Lung (tissue), 12 donors: ENCODE data around the gene ZNF280B. TPM values are rescaled to one million over a fixed set of nuclear protein-coding genes. Genes with fewer than 3 reads are reported as not detected.
"Not testable (repeated sequence)": the region's sequence is repeated elsewhere in the genome, so short reads cannot be mapped to it uniquely, and the experiment has no call there.

Experiments used
- ATAC-seq: fragments of 200-7000 bp; cut with Tn5 transposase; one replicate; pipeline ENCODE4 v1.9.1; 2020; ENCODE audit warnings: moderate number of reproducible peaks; ENCODE audit not compliant: insufficient read depth, low FRiP score
- DNase-seq, 3 donors: peaks; one replicate each; pipeline ENCODE4 v3.0.0-alpha.2; 2013 to 2017
- H3K27ac ChIP-seq, 2 donors: one replicate each; pipeline ENCODE4 v1.5.1; 2013; ENCODE audit warnings: mild to moderate bottlenecking in 2 of 2, moderate library complexity in 2 of 2, control low read depth in 1 of 2, inconsistent platforms in 1 of 2, low read depth in 1 of 2, low read length in 1 of 2
- H3K27me3 ChIP-seq, 3 donors: one replicate each; pipeline ENCODE4 v1.5.1; 2013; ENCODE audit warnings: low read length in 2 of 3; ENCODE audit not compliant: control insufficient read depth in 3 of 3, insufficient read depth in 3 of 3
- H3K36me3 ChIP-seq, 4 donors: one replicate each; pipeline ENCODE4 v1.5.1; 2013; ENCODE audit warnings: low read length in 4 of 4, mild to moderate bottlenecking in 1 of 4, moderate library complexity in 1 of 4; ENCODE audit not compliant: control insufficient read depth in 4 of 4, insufficient read depth in 4 of 4
- H3K4me1 ChIP-seq, 5 donors: one replicate each; pipeline ENCODE4 v1.5.1; 2013; ENCODE audit warnings: low read length in 5 of 5, mild to moderate bottlenecking in 2 of 5, moderate library complexity in 1 of 5; ENCODE audit not compliant: control insufficient read depth in 5 of 5, insufficient read depth in 5 of 5
- H3K4me3 ChIP-seq: one replicate; pipeline ENCODE4 v1.5.1; 2013; ENCODE audit warnings: mild to moderate bottlenecking, control low read depth, moderate library complexity
- H3K9ac ChIP-seq, 2 donors: one replicate each; pipeline ENCODE4 v1.5.1; 2013; ENCODE audit warnings: low read length in 2 of 2, control low read depth in 1 of 2; ENCODE audit not compliant: insufficient read depth in 1 of 2
- H3K9me3 ChIP-seq, 4 donors: one replicate each; pipeline ENCODE4 v1.5.1; 2013; ENCODE audit warnings: low read length in 3 of 4, mild to moderate bottlenecking in 1 of 4, moderate library complexity in 1 of 4; ENCODE audit not compliant: control insufficient read depth in 4 of 4, insufficient read depth in 3 of 4
- CTCF ChIP-seq: IDR thresholded peaks from 2 replicates; pipeline ENCODE4 v1.5.1; 2012; ENCODE audit warnings: mild to moderate bottlenecking; ENCODE audit errors: control extremely low read depth, extremely low read depth
- WGBS, 2 donors: extraction: QIAGEN DNeasy Blood & Tissue Kit; methylation state at CpG; one replicate each; pipeline ENCODE4 v1.1.7; 2013; 5-methylcytosine and 5-hydroxymethylcytosine counted together
- polyA plus RNA-seq, 2 donors: library from polyadenylated mRNA; stranded (reverse); fragments of 200-250 nt; gene quantifications; one replicate each; pipeline ENCODE4 v1.2.1, GENCODE V29; 2013
- total RNA-seq, 2 donors: library from RNA; depleted of rRNA in 1 of 2; stranded (reverse); fragments of >200 nt in 1 of 2; gene quantifications; one replicate each; pipeline ENCODE4 v1.2.1, GENCODE V29; 2014 to 2021
- donor health status: control.
- donor health status: control.
- donor health status: Bipolar disorder and iron deficiency.
- donor health status: healthy.
- donor health status: DM: yes; HTN: yes; CAD: no.

Gene ZNF280B
- total and polyA plus RNA-seq, 4 donors, result 0.11 to 0.97 (median 0.31) TPM

DNA sequence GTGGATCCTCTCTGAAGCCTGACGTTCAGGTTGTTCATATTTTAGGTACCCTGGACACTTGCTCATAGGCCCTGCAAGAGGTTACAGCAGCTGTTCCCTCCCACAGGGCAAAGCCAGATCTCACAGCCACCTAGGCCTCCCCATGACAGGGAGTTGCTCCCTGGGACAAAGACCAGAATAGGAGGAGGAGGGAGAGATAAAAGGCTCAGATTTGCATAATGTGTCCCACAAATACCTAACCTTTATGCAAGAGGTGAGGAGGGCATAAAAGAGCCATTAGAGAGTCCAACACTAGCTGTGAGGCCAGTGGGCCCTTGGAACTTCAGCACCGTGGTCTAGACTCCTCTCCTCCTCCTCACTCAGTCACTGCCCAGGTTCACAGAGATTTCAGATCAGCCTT, 33.8 kb downstream of the ZNF280B start:
- Histone ChIP-seq H3K36me3 (no peaks in the 10 kb centered on the region), H3K27me3 (no peaks in the 10 kb centered on the region), H3K9ac (no peak overlapping the region), H3K4me3 (no peak overlapping the region), H3K9me3 (peaks cover 0 to under 1% (median 0%) of the 10 kb centered on the region in 4 donors), H3K4me1 (no peaks in the 10 kb centered on the region), H3K27ac (no peak overlapping the region)
- ATAC-seq (no peak), DNase-seq (no peak)
- TF ChIP-seq CTCF, result no peak
- 64 to 73% methylated on average over 2 of the region's 2 CpGs for WGBS, 2 donors

DNA sequence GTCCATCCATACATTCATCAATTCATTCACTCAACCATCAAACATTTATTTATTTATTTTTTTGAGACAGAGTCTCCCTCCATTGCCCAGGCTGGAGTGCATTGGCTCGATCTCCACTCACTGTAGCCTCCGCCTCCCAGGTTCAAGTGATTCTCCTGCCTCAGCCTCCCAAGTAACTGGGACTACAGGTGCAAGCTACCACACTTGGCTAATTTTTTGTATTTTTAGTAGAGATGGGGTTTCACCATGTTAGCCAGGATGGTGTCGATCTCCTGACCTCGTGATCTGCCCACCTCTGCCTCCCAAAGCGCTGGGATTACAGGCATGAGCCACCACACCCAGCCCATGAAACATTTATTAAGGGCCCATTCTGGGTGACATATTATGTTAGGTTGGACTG, 37.4 kb downstream of the ZNF280B start:
- H3K27me3 ChIP-seq, H3K27ac ChIP-seq, H3K36me3 ChIP-seq, H3K4me1 ChIP-seq, H3K9me3 ChIP-seq, H3K9ac ChIP-seq, ATAC-seq, H3K4me3 ChIP-seq, DNase-seq: not testable (repeated sequence)
- WGBS, 2 donors, result 90 to 95% methylated on average over 5 of the region's 5 CpGs

GRCh38 chr22:22469527-22469926, 39.0 kb downstream of the ZNF280B start:
- Histone ChIP-seq H3K9ac (no peak overlapping the region), H3K27me3 (no peaks in the 10 kb centered on the region), H3K4me3 (no peak overlapping the region), H3K27ac (no peak overlapping the region), H3K36me3 (no peaks in the 10 kb centered on the region), H3K9me3 (peaks cover 0 to 6% (median 0%) of the 10 kb centered on the region in 4 donors), H3K4me1 (no peaks in the 10 kb centered on the region)
- no peak for TF ChIP-seq CTCF
- no peak for DNase-seq
- no peak for ATAC-seq
- 71 to 75% methylated on average over 2 of the region's 2 CpGs for whole genome bisulfite sequencing, 2 donors

DNA sequence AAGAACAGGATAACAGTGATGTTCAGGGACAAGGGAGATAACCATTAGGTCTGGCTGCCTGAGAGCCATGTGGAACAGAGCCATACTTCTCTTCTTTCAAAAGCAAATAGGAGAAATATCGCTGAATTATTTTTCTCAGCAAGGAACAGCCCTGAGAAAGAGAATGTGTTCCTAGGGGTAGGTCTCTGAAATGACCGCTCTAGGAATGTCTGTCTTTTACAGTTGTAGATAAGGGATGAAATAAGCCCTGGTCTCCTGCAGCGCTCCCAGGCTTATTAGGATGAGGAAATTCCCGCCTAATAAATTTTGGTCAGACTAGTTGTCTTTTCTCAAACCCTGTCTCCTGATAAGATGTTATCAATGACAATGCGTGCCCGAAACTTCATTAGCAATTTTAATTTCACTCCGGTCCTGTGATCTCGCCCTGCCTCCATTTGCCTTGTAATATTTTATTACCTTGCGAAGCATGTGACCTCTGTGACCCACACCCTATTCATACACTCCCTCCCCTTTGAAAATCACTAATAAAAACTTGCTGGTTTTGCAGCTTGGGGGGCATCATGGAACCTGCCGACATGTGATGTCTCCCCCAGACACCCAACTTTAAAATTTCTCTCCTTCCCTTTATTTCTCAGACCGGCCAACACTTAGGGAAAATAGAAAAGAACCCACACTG, 39.6 kb downstream of the ZNF280B start:
- DNase-seq, H3K4me3 ChIP-seq, H3K9me3 ChIP-seq, ATAC-seq, H3K27ac ChIP-seq, H3K27me3 ChIP-seq, H3K9ac ChIP-seq, H3K4me1 ChIP-seq, H3K36me3 ChIP-seq: not testable (repeated sequence)
- 88 to 89% methylated on average over 11 of the region's 11 CpGs for WGBS, 2 donors
